K562 (cell line): ENCODE results near the gene ZNRF3. TPM values are rescaled to one million over a fixed set of nuclear protein-coding genes. Genes with fewer than 3 reads are reported as not detected.

Experiments
- CBFB ChIP-seq: sonication (generic); formaldehyde crosslinking; IDR thresholded peaks from 2 replicates; pipeline ENCODE4 v1.4.0; 2020; ENCODE audit warnings: mild to moderate bottlenecking, missing genetic modification reagents
- CBX5 ChIP-seq: IDR thresholded peaks from 2 replicates; pipeline ENCODE4 v1.6.1; 2014; ENCODE audit warnings: low read depth, borderline replicate concordance
- CEBPZ ChIP-seq: fragments of 150-350 bp; IDR thresholded peaks from 2 replicates; pipeline ENCODE4 v1.6.1; 2014; ENCODE audit warnings: low read depth, mild to moderate bottlenecking, low read length, borderline replicate concordance
- SRSF3 ChIP-seq: fragments of 200-400 bp; formaldehyde crosslinking; IDR thresholded peaks from 2 replicates; pipeline ENCODE4 v1.6.1; 2016; ENCODE audit warnings: mild to moderate bottlenecking, low read length, moderate library complexity; ENCODE audit not compliant: insufficient read depth
- polyA plus RNA-seq, 8 experiments: library from polyadenylated mRNA; depleted of rRNA in 4 of 8; stranded (reverse) in 5 of 8; unstranded in 3 of 8; fragments of >200 nt; fragmentation: Nextera tagmentation in 2 of 8; fragmentation: Illumina TruSeq in 1 of 8; extraction: Ambion mirVana in 2 of 8; extraction: Trizol in 1 of 8; gene quantifications; 2 replicates each; pipeline versions ENCODE4 v1.2.1 to v1.2.3, GENCODE V29; 2011 to 2014; ENCODE audit warnings: inconsistent platforms in 1 of 8, missing spikeins in 1 of 8
- total RNA-seq, 7 experiments: library from RNA; depleted of rRNA in 6 of 7; stranded (reverse); fragments of >200 nt in 6 of 7; fragmentation: Illumina TruSeq in 2 of 7; extraction: Trizol in 2 of 7; gene quantifications; 2 replicates each; pipeline versions ENCODE4 v1.2.1 to v1.2.3, GENCODE V29; 2011 to 2021; ENCODE audit warnings: low replicate concordance in 1 of 7
- TF ChIP-seq, protein P1 (sequence below): IDR thresholded peaks from 2 replicates; pipeline ENCODE4 v1.6.1; 2011; ENCODE audit warnings: borderline replicate concordance, low read depth, mild to moderate bottlenecking, moderate library complexity, low read length; ENCODE audit not compliant: insufficient read depth, poor library complexity, severe bottlenecking
- TF ChIP-seq, protein P2 (sequence below): fragments of 450-650 bp; IDR thresholded peaks from 2 replicates; pipeline ENCODE4 v1.6.1; 2016; ENCODE audit warnings: low read depth, mild to moderate bottlenecking, moderate library complexity

The ZNRF3 gene
- total and polyA plus RNA-seq, 9 of the 15 experiments (the other 6 are each of a cell fraction or from before 2014, with no cell fraction given), result 0.41 to 5.9 (median 1.7) TPM

DNA sequence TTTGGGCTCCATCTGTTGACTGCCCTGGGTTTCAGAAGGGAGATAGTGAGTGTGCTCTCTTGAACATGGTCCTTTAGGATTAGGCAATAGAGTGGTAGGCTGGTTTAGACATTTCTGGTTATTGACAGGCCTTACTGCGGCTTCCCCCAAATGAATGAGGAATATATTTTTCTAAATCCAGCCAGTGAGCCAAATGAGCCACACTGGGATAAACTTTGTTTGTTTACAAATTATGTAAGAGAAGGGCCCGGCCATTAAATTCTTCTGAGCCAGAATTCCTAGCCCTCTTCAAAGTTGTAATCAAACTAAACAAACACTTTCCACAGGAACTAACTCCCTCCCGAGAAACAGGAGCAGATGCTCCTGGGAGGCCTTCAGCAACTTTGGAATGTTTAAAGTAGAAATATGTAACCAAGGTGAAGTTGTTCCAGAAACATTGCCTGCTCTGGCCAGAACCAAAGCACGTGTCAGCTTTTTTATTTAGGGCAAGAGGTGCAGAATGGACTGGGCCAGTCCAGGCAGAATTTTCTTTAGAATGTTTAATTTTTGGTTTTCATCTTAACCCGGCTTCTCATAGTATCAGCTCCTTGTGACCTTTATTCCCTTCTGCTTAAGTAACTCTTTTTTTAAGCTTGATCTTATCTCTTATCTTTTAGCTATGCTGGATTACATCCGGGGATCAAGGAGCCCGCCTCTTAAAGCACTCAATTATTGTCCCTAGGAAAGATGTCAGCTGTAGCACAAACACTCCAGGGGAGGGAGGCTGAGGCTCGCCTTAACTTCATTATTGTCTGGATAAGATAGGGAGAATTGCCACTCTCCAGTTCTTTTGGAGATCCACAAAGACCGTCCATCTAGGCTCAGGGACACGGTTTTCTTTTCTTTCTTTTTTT lies 28.7 kb downstream of the ZNRF3 start (continued):
- TF ChIP-seq, protein P1, sequence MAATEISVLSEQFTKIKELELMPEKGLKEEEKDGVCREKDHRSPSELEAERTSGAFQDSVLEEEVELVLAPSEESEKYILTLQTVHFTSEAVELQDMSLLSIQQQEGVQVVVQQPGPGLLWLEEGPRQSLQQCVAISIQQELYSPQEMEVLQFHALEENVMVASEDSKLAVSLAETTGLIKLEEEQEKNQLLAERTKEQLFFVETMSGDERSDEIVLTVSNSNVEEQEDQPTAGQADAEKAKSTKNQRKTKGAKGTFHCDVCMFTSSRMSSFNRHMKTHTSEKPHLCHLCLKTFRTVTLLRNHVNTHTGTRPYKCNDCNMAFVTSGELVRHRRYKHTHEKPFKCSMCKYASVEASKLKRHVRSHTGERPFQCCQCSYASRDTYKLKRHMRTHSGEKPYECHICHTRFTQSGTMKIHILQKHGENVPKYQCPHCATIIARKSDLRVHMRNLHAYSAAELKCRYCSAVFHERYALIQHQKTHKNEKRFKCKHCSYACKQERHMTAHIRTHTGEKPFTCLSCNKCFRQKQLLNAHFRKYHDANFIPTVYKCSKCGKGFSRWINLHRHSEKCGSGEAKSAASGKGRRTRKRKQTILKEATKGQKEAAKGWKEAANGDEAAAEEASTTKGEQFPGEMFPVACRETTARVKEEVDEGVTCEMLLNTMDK, result no peak
- TF ChIP-seq CBFB (CRISPR knock-in tag), result no peak
- no peak for TF ChIP-seq SRSF3
- no peak for TF ChIP-seq CEBPZ
- TF ChIP-seq CBX5, result no peak
- TF ChIP-seq, protein P2, sequence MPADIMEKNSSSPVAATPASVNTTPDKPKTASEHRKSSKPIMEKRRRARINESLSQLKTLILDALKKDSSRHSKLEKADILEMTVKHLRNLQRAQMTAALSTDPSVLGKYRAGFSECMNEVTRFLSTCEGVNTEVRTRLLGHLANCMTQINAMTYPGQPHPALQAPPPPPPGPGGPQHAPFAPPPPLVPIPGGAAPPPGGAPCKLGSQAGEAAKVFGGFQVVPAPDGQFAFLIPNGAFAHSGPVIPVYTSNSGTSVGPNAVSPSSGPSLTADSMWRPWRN, result no peak
